Measurements from ENCODE around the gene CCDC146.

DNA sequence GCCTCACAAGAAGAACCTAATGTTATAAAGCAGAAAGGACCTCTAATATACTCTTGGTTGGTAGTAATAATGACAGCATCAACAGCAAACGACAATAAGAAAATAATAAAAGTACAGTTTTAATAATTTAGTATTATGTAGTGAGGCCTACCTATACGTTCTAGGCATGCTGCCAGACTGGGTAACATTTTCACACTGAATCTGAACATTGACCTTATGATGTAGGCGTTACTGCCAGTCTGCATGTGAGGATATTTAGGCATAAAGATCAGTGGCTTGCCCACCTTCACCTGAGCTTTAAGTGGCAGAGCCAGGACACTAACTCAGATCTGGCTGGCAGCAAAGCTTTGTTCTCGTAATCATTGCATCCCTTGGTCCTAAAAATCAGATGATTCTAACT lies 74.7 kb downstream of the CCDC146 start:
- no peak for TF ChIP-seq POLR2A (IDR thresholded peaks at IDR 0.05; ENCODE audit: low read length)
- no peak for TF ChIP-seq GATA1 (IDR thresholded peaks at IDR 0.05; ENCODE audit: low read depth, low read length)

Data from erythroblast (primary cell).